GM12878 (cell line): Measurements from ENCODE around the gene LINC00237. TPM values are rescaled to one million over a fixed set of nuclear protein-coding genes. Genes with fewer than 3 reads are reported as not detected.

Source experiments
- ATAC-seq: fragments of 200-7000 bp; cut with Tn5 transposase; 3 replicates; pipeline ENCODE4 v1.9.1; 2020; ENCODE audit warnings: mild to moderate bottlenecking, moderate library complexity
- BruUV-seq: library from RNA; stranded (reverse); fragments of 400-500 nt; replicated peaks from 2 replicates; lab custom pipeline; 2021; lab: Mats Ljungman, UMichigan
- CTCF ChIA-PET: fragments of 300-600 bp; sonication (Branson Sonifier 250); formaldehyde crosslinking; extraction: SDS; loops from one replicate; lab custom pipeline; 2021; ENCODE audit warnings: inconsistent platforms; lab: Yijun Ruan, JAX
- POLR2A ChIA-PET: fragments of 350-600 bp; formaldehyde crosslinking; extraction: SDS; loops from one replicate; lab custom pipeline; 2021; ENCODE audit warnings: inconsistent platforms; lab: Charles Lee
- RAD21 ChIA-PET: fragments of 300-600 bp; sonication (Branson Sonifier 250); formaldehyde crosslinking; loops from one replicate; lab custom pipeline; 2023; ENCODE audit warnings: antibody characterized with exemption; ENCODE audit not compliant: unreplicated experiment; lab: Charles Lee
- SMC1A ChIA-PET: fragments of 300-600 bp; sonication (Branson Sonifier 250); formaldehyde crosslinking; loops from one replicate; lab custom pipeline; 2023; ENCODE audit not compliant: unreplicated experiment, uncharacterized antibody; lab: Charles Lee
- DNase-seq: peaks from one replicate; pipeline ENCODE4 v3.0.0-alpha.2; 2011; ENCODE audit warnings: low read depth, low spot score
- FAIRE-seq: peaks from 3 replicates; lab custom pipeline; 2011; peaks lifted over from hg19 to GRCh38; lab: Jason Lieb, UNC
- H2AFZ ChIP-seq: 2 replicates; pipeline ENCODE4 v1.6.0; 2011; ENCODE audit warnings: low read depth, low read length, control low read depth; ENCODE audit not compliant: control insufficient read depth
- H3K27ac ChIP-seq: 2 replicates; pipeline ENCODE4 v1.5.1; 2011; ENCODE audit warnings: control low read depth; ENCODE audit not compliant: control insufficient read depth, insufficient read depth
- H3K27me3 ChIP-seq, 2 experiments: replicated peaks in 1 of 2; 2 replicates each; pipeline versions ENCODE4 v1.6.0 to v1.6.1; 2011; ENCODE audit warnings: low read length in 1 of 2; ENCODE audit not compliant: control insufficient read depth in 2 of 2, insufficient read depth in 2 of 2
- H3K36me3 ChIP-seq, 2 experiments: 2 replicates each; pipeline ENCODE4 v1.5.1; 2011; ENCODE audit warnings: low read length in 1 of 2; ENCODE audit not compliant: control insufficient read depth in 2 of 2, insufficient read depth in 2 of 2
- H3K4me1 ChIP-seq: 2 replicates; pipeline ENCODE4 v1.6.1; 2011; ENCODE audit warnings: mild to moderate bottlenecking, low read length, moderate library complexity, mixed read lengths; ENCODE audit not compliant: control insufficient read depth, insufficient read depth
- H3K4me2 ChIP-seq: 2 replicates; pipeline ENCODE4 v1.6.0; 2011; ENCODE audit warnings: control low read depth; ENCODE audit not compliant: control insufficient read depth, insufficient read depth
- H3K4me3 ChIP-seq: fragments of 200-600 bp; sonication (generic); 2 replicates; pipeline ENCODE4 v1.5.1; 2016
- H3K79me2 ChIP-seq: 2 replicates; pipeline ENCODE4 v1.6.0; 2011; ENCODE audit warnings: low read length; ENCODE audit not compliant: control insufficient read depth, insufficient read depth
- H3K9ac ChIP-seq: 2 replicates; pipeline ENCODE4 v1.8.0; 2011; ENCODE audit warnings: low read length, control low read depth, mixed read lengths; ENCODE audit not compliant: control insufficient read depth, insufficient read depth
- H3K9me3 ChIP-seq: replicated peaks from 3 replicates; pipeline ENCODE4 v1.5.1; 2011; ENCODE audit warnings: mild to moderate bottlenecking, low read length; ENCODE audit not compliant: control insufficient read depth, insufficient read depth
- H4K20me1 ChIP-seq: 2 replicates; pipeline ENCODE4 v1.6.0; 2011; ENCODE audit not compliant: control insufficient read depth, insufficient read depth
- ASH2L ChIP-seq: fragments of 300-600, 200-600 bp; sonication (generic); IDR thresholded peaks from 2 replicates; pipeline ENCODE4 v1.6.1; 2017; ENCODE audit warnings: low read depth, mild to moderate bottlenecking, borderline replicate concordance
- BCL11A ChIP-seq: IDR thresholded peaks from 2 replicates; pipeline ENCODE4 v1.6.1; 2011; ENCODE audit warnings: low read depth, low read length
- BHLHE40 ChIP-seq, 2 experiments: fragments of 450-650 bp in 1 of 2; IDR thresholded peaks; 2 replicates each; pipeline ENCODE4 v1.6.1; 2011 to 2017; ENCODE audit warnings: low read depth in 2 of 2, borderline replicate concordance in 1 of 2, improper control_type of control experiment in 1 of 2, low read length in 1 of 2, mild to moderate bottlenecking in 1 of 2
- FOXK2 ChIP-seq: fragments of 450-650 bp; IDR thresholded peaks from 2 replicates; pipeline ENCODE4 v1.6.1; 2017; ENCODE audit warnings: mild to moderate bottlenecking, moderate library complexity
- GABPA ChIP-seq: IDR thresholded peaks from 2 replicates; pipeline ENCODE4 v1.6.1; 2014; ENCODE audit warnings: antibody characterized with exemption, low read depth, mild to moderate bottlenecking, inconsistent platforms
- MYC ChIP-seq: IDR thresholded peaks from 2 replicates; pipeline ENCODE4 v1.6.1; 2011; ENCODE audit warnings: mild to moderate bottlenecking, low read length, moderate library complexity, inconsistent platforms; ENCODE audit not compliant: insufficient read depth, insufficient replicate concordance, insufficient read length, severe bottlenecking
- NR2C2 ChIP-seq: IDR thresholded peaks from 2 replicates; pipeline ENCODE4 v1.6.1; 2011; ENCODE audit warnings: borderline replicate concordance, low read depth; ENCODE audit not compliant: control insufficient read depth, insufficient read length
- RAD51 ChIP-seq: fragments of 450-650 bp; IDR thresholded peaks from 2 replicates; pipeline ENCODE4 v1.6.1; 2016; ENCODE audit warnings: moderate library complexity, mild to moderate bottlenecking, inconsistent platforms
- RELA ChIP-seq: fragments of 450-650 bp; IDR thresholded peaks from 2 replicates; pipeline ENCODE4 v1.8.0; 2014; ENCODE audit warnings: borderline replicate concordance; ENCODE audit not compliant: partially characterized antibody
- SMC3 ChIP-seq: IDR thresholded peaks from 2 replicates; pipeline ENCODE4 v1.6.1; 2011; ENCODE audit warnings: low read length, improper control_type of control experiment, borderline replicate concordance
- TCF12 ChIP-seq: IDR thresholded peaks from 2 replicates; pipeline ENCODE4 v1.6.1; 2011; ENCODE audit warnings: low read depth, mild to moderate bottlenecking, low read length
- ZNF207 ChIP-seq: fragments of 450-650 bp; IDR thresholded peaks from 2 replicates; pipeline ENCODE4 v1.6.1; 2014; ENCODE audit warnings: antibody characterized with exemption, mild to moderate bottlenecking, borderline replicate concordance
- ZNF24 ChIP-seq: fragments of 450-650 bp; IDR thresholded peaks from 2 replicates; pipeline ENCODE4 v1.6.1; 2017; ENCODE audit warnings: antibody characterized with exemption, mild to moderate bottlenecking
- ZNF384 ChIP-seq: IDR thresholded peaks from 2 replicates; pipeline ENCODE4 v1.6.1; 2012; ENCODE audit warnings: low read depth, mild to moderate bottlenecking, low read length, improper control_type of control experiment, borderline replicate concordance
- WGBS: methylation state at CpG from one replicate; pipeline ENCODE4 v1.1.6; 2016; ENCODE audit warnings: low lambda C conversion rate; ENCODE audit not compliant: insufficient replicate concordance, insufficient coverage; ENCODE audit errors: missing lambda C conversion rate; 5-methylcytosine and 5-hydroxymethylcytosine counted together
- in situ Hi-C: fragments of 300-500 bp; cut with MboI; formaldehyde crosslinking; loops from 9 replicates; pipeline ENCODE4 v1.14.3; 2018; ENCODE audit warnings: mixed read lengths
- intact Hi-C: fragments of 100-400 bp; cut with micrococcal nuclease; formaldehyde crosslinking; loops from one replicate; pipeline ENCODE4 v1.14.2; 2022; ENCODE audit not compliant: unreplicated experiment
- polyA plus RNA-seq, 11 experiments: library from polyadenylated mRNA; depleted of rRNA in 4 of 11; unstranded in 6 of 11; stranded (reverse) in 5 of 11; fragments of >200 nt; fragmentation: Nextera tagmentation in 4 of 11; fragmentation: Illumina TruSeq in 1 of 11; extraction: Ambion mirVana in 4 of 11; extraction: Trizol in 1 of 11; gene quantifications; 1 replicate in 1 of 11; 2 replicates in 10 of 11; pipeline versions ENCODE4 v1.2.1 to v1.2.3, GENCODE V29; 2011 to 2016; ENCODE audit warnings: inconsistent platforms in 2 of 11, missing spikeins in 2 of 11, low read depth in 1 of 11
- total RNA-seq, 4 experiments: library from RNA; depleted of rRNA in 3 of 4; stranded (reverse); fragments of >200 nt in 3 of 4; fragmentation: Illumina TruSeq in 1 of 4; extraction: Trizol in 1 of 4; gene quantifications; 2 replicates each; pipeline versions ENCODE4 v1.2.1 to v1.2.3, GENCODE V29; 2013 to 2021
- TF ChIP-seq, protein P1 (sequence below): fragments of 450-650 bp; IDR thresholded peaks from 2 replicates; pipeline ENCODE4 v1.6.1; 2017; ENCODE audit warnings: mild to moderate bottlenecking, low read depth, inconsistent platforms; ENCODE audit not compliant: poor library complexity, severe bottlenecking
- TF ChIP-seq, protein P2 (sequence below): fragments of 450-650 bp; IDR thresholded peaks from 2 replicates; pipeline ENCODE4 v1.6.1; 2017; ENCODE audit warnings: antibody characterized with exemption, mild to moderate bottlenecking, moderate library complexity

LINC00237 gene
- total and polyA plus RNA-seq, 10 of the 15 experiments (the other 5 are each of a cell fraction or from before 2014, with no cell fraction given) = not detected

DNA sequence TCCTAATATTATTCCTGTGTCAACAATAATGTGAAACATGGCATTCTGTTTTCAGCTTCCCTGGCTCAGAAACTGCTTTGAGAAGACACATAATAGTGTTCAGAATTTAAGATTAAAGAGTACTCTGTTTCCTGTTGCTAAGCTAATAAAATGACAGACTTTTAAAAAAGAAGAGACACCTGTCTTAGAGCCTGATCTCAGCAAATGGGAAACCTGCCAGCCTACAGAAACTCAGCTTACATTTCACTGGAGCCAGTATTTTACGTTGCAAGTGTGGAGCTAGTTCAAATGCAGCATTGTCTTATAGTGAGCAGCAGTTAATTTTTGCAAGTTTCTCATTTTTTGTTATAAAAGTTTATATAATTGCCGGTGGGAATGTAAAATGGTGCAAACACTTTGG is 48.5 kb upstream of the LINC00237 start:
- BruUV-seq = no TSS peak
- intact Hi-C loops = no loop called here
- Histone ChIP-seq H3K4me3 (no peak overlapping the region), H3K9ac (no peak overlapping the region), H3K27me3 (no peaks in the 10 kb centered on the region), H3K36me3 (no peaks in the 10 kb centered on the region), H2AFZ (no peak overlapping the region), H3K27ac (no peak overlapping the region), H3K79me2 (no peaks in the 10 kb centered on the region), H3K4me2 (no peak overlapping the region), H3K4me1 (no peaks in the 10 kb centered on the region), H3K9me3 (no peaks in the 10 kb centered on the region), H4K20me1 (no peaks in the 10 kb centered on the region)
- CTCF ChIA-PET = no interaction called here
- WGBS = 72% methylated on average over 2 of the region's 2 CpGs
- no peak for TF ChIP-seq RELA
- TF ChIP-seq BHLHE40 (IDR thresholded peaks at IDR 0.05; ENCODE audit: borderline replicate concordance in 1 of 2, low read depth in 2 of 2, low read length in 1 of 2) = no peak
- TF ChIP-seq SMC3 = no peak
- no peak for TF ChIP-seq BCL11A
- TF ChIP-seq NR2C2 = no peak
- no peak for TF ChIP-seq FOXK2
- no peak for TF ChIP-seq RAD51
- TF ChIP-seq, protein P1, sequence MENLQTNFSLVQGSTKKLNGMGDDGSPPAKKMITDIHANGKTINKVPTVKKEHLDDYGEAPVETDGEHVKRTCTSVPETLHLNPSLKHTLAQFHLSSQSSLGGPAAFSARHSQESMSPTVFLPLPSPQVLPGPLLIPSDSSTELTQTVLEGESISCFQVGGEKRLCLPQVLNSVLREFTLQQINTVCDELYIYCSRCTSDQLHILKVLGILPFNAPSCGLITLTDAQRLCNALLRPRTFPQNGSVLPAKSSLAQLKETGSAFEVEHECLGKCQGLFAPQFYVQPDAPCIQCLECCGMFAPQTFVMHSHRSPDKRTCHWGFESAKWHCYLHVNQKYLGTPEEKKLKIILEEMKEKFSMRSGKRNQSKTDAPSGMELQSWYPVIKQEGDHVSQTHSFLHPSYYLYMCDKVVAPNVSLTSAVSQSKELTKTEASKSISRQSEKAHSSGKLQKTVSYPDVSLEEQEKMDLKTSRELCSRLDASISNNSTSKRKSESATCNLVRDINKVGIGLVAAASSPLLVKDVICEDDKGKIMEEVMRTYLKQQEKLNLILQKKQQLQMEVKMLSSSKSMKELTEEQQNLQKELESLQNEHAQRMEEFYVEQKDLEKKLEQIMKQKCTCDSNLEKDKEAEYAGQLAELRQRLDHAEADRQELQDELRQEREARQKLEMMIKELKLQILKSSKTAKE = no peak
- no peak for TF ChIP-seq ZNF24
- no peak for TF ChIP-seq ASH2L
- TF ChIP-seq TCF12 = no peak
- TF ChIP-seq GABPA = no peak
- TF ChIP-seq ZNF384 = no peak
- TF ChIP-seq ZNF207 = no peak
- no peak for TF ChIP-seq MYC
- TF ChIP-seq, protein P2, sequence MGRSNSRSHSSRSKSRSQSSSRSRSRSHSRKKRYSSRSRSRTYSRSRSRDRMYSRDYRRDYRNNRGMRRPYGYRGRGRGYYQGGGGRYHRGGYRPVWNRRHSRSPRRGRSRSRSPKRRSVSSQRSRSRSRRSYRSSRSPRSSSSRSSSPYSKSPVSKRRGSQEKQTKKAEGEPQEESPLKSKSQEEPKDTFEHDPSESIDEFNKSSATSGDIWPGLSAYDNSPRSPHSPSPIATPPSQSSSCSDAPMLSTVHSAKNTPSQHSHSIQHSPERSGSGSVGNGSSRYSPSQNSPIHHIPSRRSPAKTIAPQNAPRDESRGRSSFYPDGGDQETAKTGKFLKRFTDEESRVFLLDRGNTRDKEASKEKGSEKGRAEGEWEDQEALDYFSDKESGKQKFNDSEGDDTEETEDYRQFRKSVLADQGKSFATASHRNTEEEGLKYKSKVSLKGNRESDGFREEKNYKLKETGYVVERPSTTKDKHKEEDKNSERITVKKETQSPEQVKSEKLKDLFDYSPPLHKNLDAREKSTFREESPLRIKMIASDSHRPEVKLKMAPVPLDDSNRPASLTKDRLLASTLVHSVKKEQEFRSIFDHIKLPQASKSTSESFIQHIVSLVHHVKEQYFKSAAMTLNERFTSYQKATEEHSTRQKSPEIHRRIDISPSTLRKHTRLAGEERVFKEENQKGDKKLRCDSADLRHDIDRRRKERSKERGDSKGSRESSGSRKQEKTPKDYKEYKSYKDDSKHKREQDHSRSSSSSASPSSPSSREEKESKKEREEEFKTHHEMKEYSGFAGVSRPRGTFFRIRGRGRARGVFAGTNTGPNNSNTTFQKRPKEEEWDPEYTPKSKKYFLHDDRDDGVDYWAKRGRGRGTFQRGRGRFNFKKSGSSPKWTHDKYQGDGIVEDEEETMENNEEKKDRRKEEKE = no peak
- ATAC-seq = no peak
- no peak for FAIRE-seq
- in situ Hi-C loops = no loop called here
- RAD21 ChIA-PET = no interaction called here
- DNase-seq = no peak
- POLR2A ChIA-PET = no interaction called here
- SMC1A ChIA-PET = no interaction called here
